GM12874 (cell line): ENCODE results near the gene APOE.

Source experiments
- TF ChIP-seq, protein P1 (sequence below): IDR thresholded peaks from 2 replicates; pipeline ENCODE4 v1.5.1; 2011; ENCODE audit warnings: low read depth, mild to moderate bottlenecking, control low read depth, low read length, moderate library complexity; ENCODE audit not compliant: insufficient read depth

Gene APOE

DNA sequence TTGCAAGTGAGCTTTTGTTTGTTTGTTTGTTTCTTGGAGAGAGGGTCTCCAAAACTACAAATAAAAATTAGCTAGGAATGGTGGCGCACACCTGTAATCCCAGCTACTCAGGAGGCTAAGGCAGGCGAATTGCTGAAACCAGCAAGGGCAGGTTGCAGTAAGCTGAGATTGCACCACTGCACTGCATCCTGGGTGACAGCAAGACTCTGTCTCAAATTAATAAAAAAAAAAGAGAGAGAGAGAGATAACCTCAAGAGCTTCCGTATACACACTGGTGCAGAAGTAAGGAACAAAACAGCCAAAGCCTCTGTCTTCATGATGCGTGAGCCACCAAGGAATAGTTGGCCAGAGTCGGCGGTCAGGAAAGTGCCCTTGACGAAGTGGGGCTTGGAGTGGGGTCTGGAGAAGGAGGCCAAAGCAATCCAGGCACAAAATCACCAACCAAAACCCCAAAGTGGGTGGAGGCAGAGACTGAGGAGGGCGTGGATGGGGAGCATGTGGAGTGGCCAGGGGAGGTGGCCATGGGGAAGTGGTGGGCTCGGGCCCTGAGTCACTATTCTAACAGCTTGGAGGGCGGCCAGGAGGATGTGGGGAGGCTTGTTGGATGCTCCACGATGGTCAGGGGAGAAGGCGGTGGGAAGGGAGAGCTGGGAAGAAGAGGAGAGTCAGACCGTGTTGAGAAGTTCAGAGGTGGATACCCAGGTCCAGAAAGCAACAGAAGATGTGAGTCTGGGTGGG lies 35.7 kb upstream of the APOE start:
- TF ChIP-seq, protein P1, sequence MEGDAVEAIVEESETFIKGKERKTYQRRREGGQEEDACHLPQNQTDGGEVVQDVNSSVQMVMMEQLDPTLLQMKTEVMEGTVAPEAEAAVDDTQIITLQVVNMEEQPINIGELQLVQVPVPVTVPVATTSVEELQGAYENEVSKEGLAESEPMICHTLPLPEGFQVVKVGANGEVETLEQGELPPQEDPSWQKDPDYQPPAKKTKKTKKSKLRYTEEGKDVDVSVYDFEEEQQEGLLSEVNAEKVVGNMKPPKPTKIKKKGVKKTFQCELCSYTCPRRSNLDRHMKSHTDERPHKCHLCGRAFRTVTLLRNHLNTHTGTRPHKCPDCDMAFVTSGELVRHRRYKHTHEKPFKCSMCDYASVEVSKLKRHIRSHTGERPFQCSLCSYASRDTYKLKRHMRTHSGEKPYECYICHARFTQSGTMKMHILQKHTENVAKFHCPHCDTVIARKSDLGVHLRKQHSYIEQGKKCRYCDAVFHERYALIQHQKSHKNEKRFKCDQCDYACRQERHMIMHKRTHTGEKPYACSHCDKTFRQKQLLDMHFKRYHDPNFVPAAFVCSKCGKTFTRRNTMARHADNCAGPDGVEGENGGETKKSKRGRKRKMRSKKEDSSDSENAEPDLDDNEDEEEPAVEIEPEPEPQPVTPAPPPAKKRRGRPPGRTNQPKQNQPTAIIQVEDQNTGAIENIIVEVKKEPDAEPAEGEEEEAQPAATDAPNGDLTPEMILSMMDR: no peak

DNA sequence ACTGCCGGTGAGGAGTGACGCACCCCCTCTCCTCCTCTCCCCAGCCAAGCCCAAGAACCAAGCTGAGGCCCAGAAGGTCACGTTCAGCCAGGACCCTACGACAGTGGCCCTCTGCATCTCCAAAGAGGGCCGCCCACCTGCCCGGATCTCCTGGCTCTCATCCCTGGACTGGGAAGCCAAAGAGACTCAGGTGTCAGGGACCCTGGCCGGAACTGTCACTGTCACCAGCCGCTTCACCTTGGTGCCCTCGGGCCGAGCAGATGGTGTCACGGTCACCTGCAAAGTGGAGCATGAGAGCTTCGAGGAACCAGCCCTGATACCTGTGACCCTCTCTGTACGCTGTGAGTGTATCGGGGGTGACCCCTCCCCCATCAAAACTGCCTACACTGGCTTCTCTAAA lies 33.8 kb upstream of the APOE start:
- TF ChIP-seq, protein P1: no peak

DNA sequence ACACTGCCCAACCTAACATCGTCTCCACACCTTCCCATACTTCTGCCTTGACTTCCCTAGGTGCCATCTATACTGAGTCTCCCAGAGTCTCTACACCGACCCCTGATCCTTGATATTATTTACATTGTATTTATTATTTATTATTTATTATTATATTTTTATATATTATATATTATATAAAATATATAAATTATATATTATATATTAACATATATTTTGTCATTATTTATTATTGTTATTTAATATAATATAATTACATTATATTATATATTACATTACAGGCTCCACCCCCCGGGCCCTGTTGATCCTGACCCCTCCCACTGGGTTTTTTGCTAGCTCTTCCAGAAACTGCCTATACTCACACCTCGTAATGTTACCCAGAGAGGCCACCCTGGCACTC lies 32.9 kb upstream of the APOE start:
- TF ChIP-seq, protein P1: no peak

DNA sequence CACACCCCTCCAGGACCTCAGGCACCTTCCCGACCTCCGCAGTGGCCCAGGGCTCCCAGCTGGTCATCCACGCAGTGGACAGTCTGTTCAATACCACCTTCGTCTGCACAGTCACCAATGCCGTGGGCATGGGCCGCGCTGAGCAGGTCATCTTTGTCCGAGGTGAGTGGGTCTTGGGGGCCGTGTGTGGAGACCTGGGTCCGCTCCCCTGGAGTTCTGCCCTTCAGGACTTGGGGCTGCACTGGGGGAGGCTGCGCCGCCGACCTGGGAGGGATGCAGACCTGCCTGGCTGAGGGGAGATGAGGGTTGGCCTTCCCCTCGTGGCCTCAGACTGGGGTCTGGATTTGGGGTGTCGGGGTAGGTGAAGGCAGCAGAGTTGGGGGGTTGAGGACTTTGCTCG lies 31.3 kb upstream of the APOE start:
- TF ChIP-seq, protein P1: no peak

DNA sequence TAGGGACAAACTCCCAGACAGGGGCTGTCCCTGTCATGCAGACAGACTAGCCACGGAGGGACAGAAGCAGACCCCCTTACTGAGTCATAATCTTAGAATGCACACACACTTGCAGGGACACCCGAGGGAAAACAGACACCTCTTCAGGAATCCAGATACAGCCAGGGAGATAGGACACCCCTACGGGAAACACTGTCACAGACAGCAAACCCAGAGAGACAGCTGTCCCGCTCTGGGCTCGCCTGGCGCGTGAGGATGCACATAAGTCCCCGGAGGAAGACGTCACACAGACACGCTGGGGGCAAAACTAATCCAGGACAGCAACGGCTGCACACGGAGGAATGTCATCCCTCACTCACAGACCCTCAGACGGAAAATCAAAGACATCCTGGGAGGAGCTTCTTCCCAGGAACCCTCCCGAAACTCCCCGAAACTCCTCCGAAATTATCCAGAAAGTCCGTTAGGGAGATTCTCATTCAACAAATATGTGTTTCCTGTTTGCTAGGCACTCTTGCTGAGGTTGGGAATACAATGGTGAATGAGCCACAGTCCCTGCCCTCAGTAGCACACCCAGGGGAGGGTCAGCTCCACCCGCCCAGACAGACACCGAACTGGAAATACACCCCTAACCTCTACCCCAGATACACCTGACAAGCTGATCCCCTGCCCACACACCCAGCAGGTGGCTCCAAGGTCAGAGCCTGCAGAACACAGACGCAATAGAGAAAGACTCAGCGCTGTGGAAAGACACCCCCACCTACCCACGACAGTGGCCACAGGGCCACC lies 29.7 kb upstream of the APOE start:
- TF ChIP-seq, protein P1: no peak

DNA sequence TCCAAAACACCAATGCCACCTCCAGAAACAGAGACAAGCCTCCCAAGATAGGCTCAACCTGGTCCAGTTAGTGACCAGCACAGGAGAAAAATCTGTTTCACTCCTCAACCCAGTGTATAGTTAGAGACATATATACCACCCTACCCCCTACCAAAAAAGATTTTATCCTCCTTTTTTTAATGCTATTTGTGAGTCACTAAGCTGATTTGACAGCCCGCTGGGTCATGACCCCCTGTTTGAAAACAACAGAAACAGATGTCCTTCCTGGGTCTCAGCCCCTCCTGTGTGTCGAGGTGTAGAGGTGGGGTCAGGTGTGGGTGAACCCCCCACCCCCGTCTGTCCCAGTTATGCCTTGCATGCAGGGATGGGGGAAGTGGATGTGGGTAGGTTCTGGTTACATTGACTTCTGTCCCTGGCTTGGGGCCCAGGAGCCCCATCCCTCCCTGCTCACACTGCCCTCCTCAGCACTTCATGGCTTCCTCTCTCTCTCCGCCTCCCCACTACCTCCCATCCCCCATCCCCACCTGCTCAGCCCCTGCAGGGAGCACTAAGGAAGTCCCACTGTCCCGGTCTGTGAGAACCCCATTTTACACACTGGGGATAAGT lies 28.6 kb upstream of the APOE start:
- TF ChIP-seq, protein P1: no peak

DNA sequence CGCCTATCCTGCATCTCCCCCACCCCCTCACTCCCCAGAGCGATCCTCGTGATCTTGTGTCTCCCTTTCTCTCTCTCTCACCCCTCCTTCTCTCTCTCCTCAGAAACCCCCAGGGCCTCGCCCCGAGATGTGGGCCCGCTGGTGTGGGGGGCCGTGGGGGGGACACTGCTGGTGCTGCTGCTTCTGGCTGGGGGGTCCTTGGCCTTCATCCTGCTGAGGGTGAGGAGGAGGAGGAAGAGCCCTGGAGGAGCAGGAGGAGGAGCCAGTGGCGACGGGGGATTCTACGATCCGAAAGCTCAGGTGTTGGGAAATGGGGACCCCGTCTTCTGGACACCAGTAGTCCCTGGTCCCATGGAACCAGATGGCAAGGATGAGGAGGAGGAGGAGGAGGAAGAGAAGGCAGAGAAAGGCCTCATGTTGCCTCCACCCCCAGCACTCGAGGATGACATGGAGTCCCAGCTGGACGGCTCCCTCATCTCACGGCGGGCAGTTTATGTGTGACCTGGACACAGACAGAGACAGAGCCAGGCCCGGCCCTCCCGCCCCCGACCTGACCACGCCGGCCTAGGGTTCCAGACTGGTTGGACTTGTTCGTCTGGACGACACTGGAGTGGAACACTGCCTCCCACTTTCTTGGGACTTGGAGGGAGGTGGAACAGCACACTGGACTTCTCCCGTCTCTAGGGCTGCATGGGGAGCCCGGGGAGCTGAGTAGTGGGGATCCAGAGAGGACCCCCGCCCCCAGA lies 27.3 kb upstream of the APOE start:
- TF ChIP-seq, protein P1: no peak
